HG02623 (cell line): ENCODE measurements around the gene MUC5AC.
"Not testable (repeated sequence)": the region's sequence is repeated elsewhere in the genome, so short reads cannot be mapped to it uniquely, and the experiment has no call there.

ENCODE experiments used
- ATAC-seq: cut with Tn5 transposase; IDR thresholded peaks from one replicate; pipeline ENCODE4 v1.9.1; 2021; ENCODE audit warnings: moderate library complexity; ENCODE audit not compliant: unreplicated experiment

Gene MUC5AC

DNA sequence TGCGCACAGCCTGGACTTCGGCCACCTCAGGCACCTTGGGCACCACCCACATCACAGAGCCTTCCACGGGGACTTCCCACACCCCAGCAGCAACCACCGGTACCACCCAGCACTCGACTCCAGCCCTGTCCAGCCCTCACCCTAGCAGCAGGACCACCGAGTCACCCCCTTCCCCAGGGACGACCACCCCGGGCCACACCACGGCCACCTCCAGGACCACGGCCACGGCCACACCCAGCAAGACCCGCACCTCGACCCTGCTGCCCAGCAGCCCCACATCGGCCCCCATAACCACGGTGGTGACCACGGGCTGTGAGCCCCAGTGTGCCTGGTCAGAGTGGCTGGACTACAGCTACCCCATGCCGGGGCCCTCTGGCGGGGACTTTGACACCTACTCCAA, 91.2 kb downstream of the MUC5AC start:
- ATAC-seq = not testable (repeated sequence)

DNA sequence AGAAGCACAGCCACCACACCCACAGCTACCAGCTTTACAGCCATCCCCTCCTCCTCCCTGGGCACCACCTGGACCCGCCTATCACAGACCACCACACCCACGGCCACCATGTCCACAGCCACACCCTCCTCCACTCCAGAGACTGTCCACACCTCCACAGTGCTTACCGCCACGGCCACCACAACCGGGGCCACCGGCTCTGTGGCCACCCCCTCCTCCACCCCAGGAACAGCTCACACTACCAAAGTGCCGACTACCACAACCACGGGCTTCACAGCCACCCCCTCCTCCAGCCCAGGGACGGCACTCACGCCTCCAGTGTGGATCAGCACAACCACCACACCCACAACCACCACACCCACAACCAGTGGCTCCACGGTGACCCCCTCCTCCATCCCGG, 92.7 kb downstream of the MUC5AC start:
- ATAC-seq = not testable (repeated sequence)
